C4-2B (cell line): Measurements from ENCODE around the gene NLRX1.
A peak's percentile ranks its signal among the peaks of the same experiment; 100 is the strongest.

Experiments used
- H3K27ac ChIP-seq: fragments of 450-650 bp; 2 replicates; pipeline ENCODE4 v1.5.1; 2017
- CTCF ChIP-seq: fragments of 450-650 bp; conservative IDR thresholded peaks from 2 replicates; pipeline ENCODE4 v1.5.1; 2017; ENCODE audit warnings: mild to moderate bottlenecking
- ZFX ChIP-seq: fragments of 450-650 bp; IDR thresholded peaks from 2 replicates; pipeline ENCODE4 v1.6.1; 2017

The NLRX1 gene

GRCh38 chr11:119167933-119168332 lies 592 bp upstream of the NLRX1 start:
- H3K27ac ChIP-seq, result no peak overlapping the region; the same call in 1 of the 2 replicates
- TF ChIP-seq ZFX, result no peak
- no peak for TF ChIP-seq CTCF

- TF ChIP-seq CTCF (no peak), ZFX (no peak)
- H3K27ac ChIP-seq, result peak overlapping the region; percentile 89
Measured at GRCh38 chr11:119169282-119169719, 776 bp downstream of the NLRX1 start.

GRCh38 chr11:119172513-119172912 lies 4.0 kb downstream of the NLRX1 start:
- TF ChIP-seq ZFX (no peak), CTCF (no peak)
- no peak overlapping the region for H3K27ac ChIP-seq

GRCh38 chr11:119173453-119173852 lies 4.9 kb downstream of the NLRX1 start:
- no peak for TF ChIP-seq ZFX
- no peak for TF ChIP-seq CTCF
- H3K27ac ChIP-seq, result no peak overlapping the region

GRCh38 chr11:119175493-119176077 lies 7.1 kb downstream of the NLRX1 start:
- no peak overlapping the region for H3K27ac ChIP-seq
- TF ChIP-seq ZFX (no peak), CTCF (no peak)

- H3K27ac ChIP-seq, result no peak overlapping the region
- no peak for TF ChIP-seq ZFX
- TF ChIP-seq CTCF, result no peak
Measured at GRCh38 chr11:119178166-119178680, 9.7 kb downstream of the NLRX1 start.

GRCh38 chr11:119179342-119179741 lies 10.8 kb downstream of the NLRX1 start:
- H3K27ac ChIP-seq, result no peak overlapping the region
- TF ChIP-seq CTCF, result no peak
- no peak for TF ChIP-seq ZFX
